A549 (cell line): ENCODE measurements around the gene NOXO1. TPM values are rescaled to one million over a fixed set of nuclear protein-coding genes. Genes with fewer than 3 reads are reported as not detected.
"Not testable (repeated sequence)": the region's sequence is repeated elsewhere in the genome, so short reads cannot be mapped to it uniquely, and the experiment has no call there.

Source experiments
- ATAC-seq, 2 experiments: fragments of 200-7000 bp in 1 of 2; fragments of >200 bp in 1 of 2; cut with Nextera tagmentation in 1 of 2; cut with Tn5 transposase in 1 of 2; 3 replicates each; pipeline versions ENCODE4 v1.8.0 to v1.9.1; 2018 to 2020; ENCODE audit warnings: mild to moderate bottlenecking in 1 of 2, moderate library complexity in 1 of 2
- CTCF ChIA-PET: fragments of 300-600 bp; sonication (Branson Sonifier 250); formaldehyde crosslinking; extraction: SDS; loops from one replicate; lab custom pipeline; 2021; ENCODE audit warnings: antibody characterized with exemption, inconsistent platforms; lab: Yijun Ruan, JAX
- POLR2A ChIA-PET: fragments of 350-600 bp; formaldehyde crosslinking; extraction: SDS; loops from one replicate; lab custom pipeline; 2021; ENCODE audit warnings: antibody characterized with exemption, inconsistent platforms; lab: Yijun Ruan, JAX
- DNase-seq, 2 experiments: peaks; one replicate each; pipeline versions ENCODE4 v3.0.0 to v3.0.0-alpha.2; 2011 to 2016; ENCODE audit warnings: low read depth in 1 of 2, low spot score in 1 of 2
- FAIRE-seq: peaks from 2 replicates; lab custom pipeline; 2011; peaks lifted over from hg19 to GRCh38; lab: Jason Lieb, UNC
- H3K27ac ChIP-seq, 2 experiments: fragments of >200 bp; sonication (Bioruptor Twin); formaldehyde crosslinking; 3 replicates each; pipeline ENCODE4 v1.5.1; 2016 to 2017
- H3K4me1 ChIP-seq: fragments of >200 bp; sonication (Bioruptor Twin); formaldehyde crosslinking; 3 replicates; pipeline ENCODE4 v1.6.1; 2016
- H3K4me2 ChIP-seq: fragments of >200 bp; sonication (Bioruptor Twin); formaldehyde crosslinking; 3 replicates; pipeline ENCODE4 v1.6.1; 2016
- H3K4me3 ChIP-seq: fragments of >200 bp; sonication (Bioruptor Twin); formaldehyde crosslinking; 3 replicates; pipeline ENCODE4 v1.5.1; 2016
- H3K9me3 ChIP-seq: fragments of >200 bp; sonication (Bioruptor Twin); formaldehyde crosslinking; 3 replicates; pipeline ENCODE4 v1.6.1; 2016
- BCL3 ChIP-seq: fragments of >200 bp; sonication (Bioruptor Twin); formaldehyde crosslinking; IDR thresholded peaks from 3 replicates; pipeline ENCODE4 v1.6.1; 2016
- BHLHE40 ChIP-seq: IDR thresholded peaks from 2 replicates; pipeline ENCODE4 v1.6.1; 2012; ENCODE audit warnings: low read depth, low read length, inconsistent platforms
- CEBPB ChIP-seq, 2 experiments: fragments of >200 bp in 1 of 2; sonication (Bioruptor Twin) in 1 of 2; formaldehyde crosslinking in 1 of 2; IDR thresholded peaks; 2 replicates each; pipeline ENCODE4 v1.6.1; 2012 to 2016
- EHF ChIP-seq: fragments of 250-450 bp; sonication (Bioruptor Pico); IDR thresholded peaks from 2 replicates; pipeline ENCODE4 v1.5.0; 2020; ENCODE audit warnings: mild to moderate bottlenecking
- ELK1 ChIP-seq: fragments of 150-350 bp; IDR thresholded peaks from 2 replicates; pipeline ENCODE4 v1.6.1; 2014; ENCODE audit warnings: low read depth, mild to moderate bottlenecking, low read length
- FOSL2 ChIP-seq, 2 experiments: fragments of 450-650 bp in 1 of 2; fragments of >200 bp in 1 of 2; sonication (Bioruptor Twin) in 1 of 2; formaldehyde crosslinking; IDR thresholded peaks; 2 replicates each; pipeline versions ENCODE4 v1.5.0 to v1.6.1; 2016 to 2020; ENCODE audit warnings: mild to moderate bottlenecking in 1 of 2, moderate library complexity in 1 of 2
- HMGXB4 ChIP-seq: fragments of 250-450 bp; sonication (Bioruptor Pico); IDR thresholded peaks from 2 replicates; pipeline ENCODE4 v1.5.0; 2021; ENCODE audit warnings: mild to moderate bottlenecking, moderate library complexity, borderline replicate concordance
- JUNB ChIP-seq: fragments of >200 bp; sonication (Bioruptor Twin); formaldehyde crosslinking; IDR thresholded peaks from 2 replicates; pipeline ENCODE4 v1.6.1; 2016
- MAFK ChIP-seq: fragments of 450-650 bp; IDR thresholded peaks from 2 replicates; pipeline ENCODE4 v1.6.1; 2014; ENCODE audit not compliant: partially characterized antibody
- MAZ ChIP-seq: fragments of 150-350 bp; IDR thresholded peaks from 2 replicates; pipeline ENCODE4 v1.6.1; 2014; ENCODE audit warnings: antibody characterized with exemption, low read depth, low read length, borderline replicate concordance
- NFE2L2 ChIP-seq: fragments of 150-350 bp; conservative IDR thresholded peaks from 2 replicates; pipeline ENCODE4 v1.6.1; 2014; ENCODE audit warnings: low read length
- NPAS2 ChIP-seq: fragments of 250-450 bp; sonication (Bioruptor Pico); IDR thresholded peaks from 2 replicates; pipeline ENCODE4 v1.8.0; 2022; ENCODE audit warnings: mild to moderate bottlenecking, moderate library complexity, borderline replicate concordance
- POLR2A ChIP-seq: IDR thresholded peaks from 2 replicates; pipeline ENCODE4 v1.6.1; 2012; ENCODE audit warnings: mild to moderate bottlenecking, low read length
- RCOR1 ChIP-seq: fragments of 150-350 bp; IDR thresholded peaks from 2 replicates; pipeline ENCODE4 v1.6.1; 2014; ENCODE audit warnings: antibody characterized with exemption, low read length, low read depth
- RNF2 ChIP-seq: fragments of 200-600 bp; sonication (generic); IDR thresholded peaks from 2 replicates; pipeline ENCODE4 v1.6.1; 2016; ENCODE audit warnings: low read depth, mild to moderate bottlenecking, antibody characterized with exemption, moderate library complexity, borderline replicate concordance
- SMC3 ChIP-seq: fragments of >200 bp; sonication (Bioruptor Twin); formaldehyde crosslinking; IDR thresholded peaks from 3 replicates; pipeline ENCODE4 v1.6.1; 2018; ENCODE audit warnings: inconsistent platforms
- TFCP2L1 ChIP-seq: fragments of 250-450 bp; sonication (Bioruptor Pico); IDR thresholded peaks from 2 replicates; pipeline ENCODE4 v1.5.0; 2021; ENCODE audit warnings: mild to moderate bottlenecking
- TP53 ChIP-seq: fragments of 250-450 bp; sonication (Bioruptor Pico); IDR thresholded peaks from 2 replicates; pipeline ENCODE4 v1.5.0; 2021; ENCODE audit warnings: mild to moderate bottlenecking, moderate library complexity
- ZC3H11A ChIP-seq: fragments of 450-650 bp; IDR thresholded peaks from 2 replicates; pipeline ENCODE4 v1.6.1; 2014; ENCODE audit warnings: antibody characterized with exemption, mild to moderate bottlenecking
- WGBS: methylation state at CpG from one replicate; pipeline ENCODE4 v1.1.6; 2017; ENCODE audit errors: missing lambda C conversion rate; 5-methylcytosine and 5-hydroxymethylcytosine counted together
- polyA plus RNA-seq, 4 experiments: library from polyadenylated mRNA; depleted of rRNA in 3 of 4; stranded (reverse); fragments of >200 nt; fragmentation: RNase III in 1 of 4; extraction: RNeasy Plus Mini Kit Qiagen cat#74134 plus additional on column Dnase treatment in 1 of 4; gene quantifications; 2 replicates in 3 of 4; 3 replicates in 1 of 4; pipeline ENCODE4 v1.2.3, GENCODE V29; 2011 to 2017

The NOXO1 gene
- polyA plus RNA-seq, 2 of the 4 experiments (the other 2 are of a cell fraction), result 0.32 TPM; not detected in 1

GRCh38 chr16:1940273-1941161, 40.8 kb downstream of the NOXO1 start:
- Histone ChIP-seq H3K9me3 (no peaks in the 10 kb centered on the region), H3K4me1 (peaks cover 22% of the 10 kb centered on the region), H3K4me2 (no peak overlapping the region), H3K27ac (no peak overlapping the region), H3K4me3 (no peak overlapping the region)
- ChIA-PET POLR2A (interaction anchor here (0.6 to 1.8 kb wide), 3 partner anchors 8 to 58 kb away, joined by 3 to 13 read pairs (median 6); partner anchors contain the start of gene RPS2), CTCF (interaction anchor here (0.6 to 7.1 kb wide), 15 partner anchors 8 to 200 kb away, joined by 3 to 63 read pairs (median 6); partner anchors contain the start of genes RNF151, RPL3L and RPS2)
- TF ChIP-seq HMGXB4 (CRISPR knock-in tag) (no peak), NPAS2 (CRISPR knock-in tag) (no peak), TP53 (CRISPR knock-in tag) (no peak), TFCP2L1 (no peak), JUNB (no peak), SMC3 (no peak), ELK1 (no peak), RCOR1 (no peak), BHLHE40 (no peak), RNF2 (no peak), MAZ (no peak), BCL3 (no peak), CEBPB (IDR thresholded peaks at IDR 0.05) (no peak), POLR2A (no peak)
- WGBS, result 91% methylated on average over 23 of the region's 23 CpGs
- DNase-seq (no peak), FAIRE-seq (no peak), ATAC-seq (no peak)

GRCh38 chr16:1939833-1940232, 41.4 kb downstream of the NOXO1 start:
- not testable (repeated sequence) for ATAC-seq, FAIRE-seq, H3K27ac ChIP-seq, H3K9me3 ChIP-seq, DNase-seq, H3K4me3 ChIP-seq, H3K4me2 ChIP-seq
- H3K4me1 ChIP-seq, result peaks cover 29% of the 10 kb centered on the region
- WGBS, result 92% methylated on average over 8 of the region's 8 CpGs
- CTCF ChIA-PET, result interaction anchor here (1.2 to 7.1 kb wide), 5 partner anchors 7 to 98 kb away, joined by 4 to 63 read pairs (median 14); no protein-coding TSS in a partner anchor
- POLR2A ChIA-PET, result interaction anchor here (0.6 to 1.8 kb wide), 2 partner anchors 25 to 59 kb away, joined by 3 to 6 read pairs; partner anchors contain the start of gene RPS2

- DNase-seq (no peak), FAIRE-seq (no peak), ATAC-seq (no peak)
- 91% methylated on average over 14 of the region's 17 CpGs for WGBS
- TF ChIP-seq NFE2L2 (no peak), MAFK (no peak), FOSL2 (IDR thresholded peaks at IDR 0.05) (no peak), FOSL2 (CRISPR knock-in tag; IDR thresholded peaks at IDR 0.05) (no peak), EHF (CRISPR knock-in tag) (no peak), ZC3H11A (no peak), JUNB (no peak), ELK1 (no peak), RNF2 (no peak)
- H3K4me2 ChIP-seq, result no peak overlapping the region
- ChIA-PET CTCF (interaction anchor here (1.2 to 7.1 kb wide), 4 partner anchors 10 to 97 kb away, joined by 4 to 63 read pairs (median 14); no protein-coding TSS in a partner anchor), POLR2A (interaction anchor here (1.4 kb wide), 1 partner anchor 26 kb away, joined by 3 read pairs; the partner anchor contains the start of gene RPS2)
- H3K27ac ChIP-seq, result no peak overlapping the region
- no peaks in the 10 kb centered on the region for H3K9me3 ChIP-seq
- H3K4me3 ChIP-seq, result no peak overlapping the region
- peaks cover 30% of the 10 kb centered on the region for H3K4me1 ChIP-seq
These were observed 42.4 kb downstream of the NOXO1 start for GRCh38 chr16:1938910-1939309.
